H9 (cell line): Measurements from ENCODE around the gene HMOX1. TPM values are rescaled to one million over a fixed set of nuclear protein-coding genes. Genes with fewer than 3 reads are reported as not detected.

Experiments
- DNase-seq: peaks from one replicate; pipeline ENCODE4 v3.0.0-alpha.2; 2017
- H2AFZ ChIP-seq: one replicate; pipeline ENCODE4 v1.6.1; 2013; ENCODE audit warnings: mild to moderate bottlenecking, low read length, control low read depth, moderate library complexity
- H2AK5ac ChIP-seq: 2 replicates; pipeline ENCODE4 v1.6.1; 2013; ENCODE audit warnings: low read length, control low read depth, mixed read lengths; ENCODE audit not compliant: insufficient read length
- H2BK120ac ChIP-seq: one replicate; pipeline ENCODE4 v1.6.1; 2013; ENCODE audit warnings: low read depth, mild to moderate bottlenecking, low read length, control low read depth, inconsistent platforms; ENCODE audit not compliant: poor library complexity, severe bottlenecking
- H2BK12ac ChIP-seq: 2 replicates; pipeline ENCODE4 v1.6.1; 2013; ENCODE audit warnings: low read length, control low read depth, mixed read lengths, low read depth; ENCODE audit not compliant: insufficient read length
- H2BK15ac ChIP-seq: 2 replicates; pipeline ENCODE4 v1.6.1; 2013; ENCODE audit warnings: low read depth, low read length, control low read depth
- H2BK20ac ChIP-seq: one replicate; pipeline ENCODE4 v1.6.1; 2013; ENCODE audit warnings: low read depth, mild to moderate bottlenecking, low read length, control low read depth, inconsistent platforms; ENCODE audit not compliant: poor library complexity, severe bottlenecking
- H2BK5ac ChIP-seq: 2 replicates; pipeline ENCODE4 v1.6.1; 2013; ENCODE audit warnings: low read length, control low read depth, mixed read lengths; ENCODE audit not compliant: insufficient read length
- H3K14ac ChIP-seq: 2 replicates; pipeline ENCODE4 v1.6.1; 2013; ENCODE audit warnings: low read length, control low read depth; ENCODE audit not compliant: insufficient read depth
- H3K18ac ChIP-seq: 2 replicates; pipeline ENCODE4 v1.6.1; 2013; ENCODE audit warnings: low read depth, mild to moderate bottlenecking, mixed read lengths, low read length, control low read depth; ENCODE audit not compliant: insufficient read length
- H3K23ac ChIP-seq: 2 replicates; pipeline ENCODE4 v1.6.1; 2013; ENCODE audit warnings: low read length, control low read depth, mixed read lengths, low read depth; ENCODE audit not compliant: insufficient read length
- H3K23me2 ChIP-seq: 2 replicates; pipeline ENCODE4 v1.6.1; 2013; ENCODE audit warnings: low read depth, mild to moderate bottlenecking, mixed read lengths, low read length, control low read depth; ENCODE audit not compliant: insufficient read length, poor library complexity, severe bottlenecking
- H3K27ac ChIP-seq: 2 replicates; pipeline ENCODE4 v1.5.1; 2013; ENCODE audit warnings: low read length, control low read depth, mixed read lengths, low read depth; ENCODE audit not compliant: insufficient read length
- H3K27me3 ChIP-seq: 2 replicates; pipeline ENCODE4 v1.6.1; 2013; ENCODE audit warnings: low read length, control low read depth, inconsistent platforms; ENCODE audit not compliant: insufficient read depth
- H3K4ac ChIP-seq: 2 replicates; pipeline ENCODE4 v1.6.1; 2013; ENCODE audit warnings: low read depth, mild to moderate bottlenecking, control low read depth, inconsistent platforms, low read length, moderate library complexity
- H3K4me1 ChIP-seq: 2 replicates; pipeline ENCODE4 v1.6.1; 2013; ENCODE audit warnings: low read length, control low read depth, inconsistent platforms; ENCODE audit not compliant: insufficient read depth
- H3K4me2 ChIP-seq: 2 replicates; pipeline ENCODE4 v1.6.1; 2013; ENCODE audit warnings: low read length, control low read depth, mixed read lengths; ENCODE audit not compliant: insufficient read length, insufficient read depth
- H3K56ac ChIP-seq: 2 replicates; pipeline ENCODE4 v1.6.1; 2013; ENCODE audit warnings: low read depth, mild to moderate bottlenecking, mixed read lengths, low read length, control low read depth; ENCODE audit not compliant: insufficient read length
- H3K79me1 ChIP-seq: 2 replicates; pipeline ENCODE4 v1.6.1; 2013; ENCODE audit warnings: low read depth, mild to moderate bottlenecking, moderate library complexity, low read length, control low read depth, inconsistent platforms; ENCODE audit not compliant: insufficient read depth, poor library complexity, severe bottlenecking
- H3K79me2 ChIP-seq: 2 replicates; pipeline ENCODE4 v1.6.1; 2013; ENCODE audit warnings: low read length, control low read depth, inconsistent platforms; ENCODE audit not compliant: insufficient read depth
- H3K9ac ChIP-seq: 2 replicates; pipeline ENCODE4 v1.6.1; 2013; ENCODE audit warnings: low read length, control low read depth, mixed read lengths; ENCODE audit not compliant: insufficient read length; ENCODE audit errors: extremely low read depth
- H3K9me3 ChIP-seq: one replicate; pipeline ENCODE4 v1.6.1; 2013; ENCODE audit warnings: low read depth, low read length, inconsistent platforms; ENCODE audit not compliant: control insufficient read depth
- H3T11ph ChIP-seq: one replicate; pipeline ENCODE4 v1.6.1; 2013; ENCODE audit warnings: mild to moderate bottlenecking, low read length, control low read depth, inconsistent platforms
- H4K20me1 ChIP-seq: one replicate; pipeline ENCODE4 v1.6.1; 2013; ENCODE audit not compliant: control insufficient read depth, insufficient read length, insufficient read depth
- H4K5ac ChIP-seq: 2 replicates; pipeline ENCODE4 v1.6.1; 2013; ENCODE audit warnings: low read depth, mild to moderate bottlenecking, mixed read lengths, low read length, control low read depth; ENCODE audit not compliant: insufficient read length
- H4K8ac ChIP-seq: replicated peaks from 2 replicates; pipeline ENCODE4 v1.6.1; 2013; ENCODE audit warnings: low read length, control low read depth, mixed read lengths, low read depth; ENCODE audit not compliant: insufficient read length
- H4K91ac ChIP-seq: 2 replicates; pipeline ENCODE4 v1.6.1; 2013; ENCODE audit warnings: low read depth, mild to moderate bottlenecking, moderate library complexity, mixed read lengths, low read length, control low read depth; ENCODE audit not compliant: insufficient read length
- H3K27ac Mint-ChIP-seq, 3 experiments: 2 replicates in 2 of 3; 3 replicates in 1 of 3; pipeline ENCODE4 v1.8.0; 2020 to 2021; ENCODE audit warnings: mixed read lengths in 3 of 3, mild to moderate bottlenecking in 1 of 3, moderate library complexity in 1 of 3
- H3K27me3 Mint-ChIP-seq: 2 replicates; pipeline ENCODE4 v1.8.0; 2021; ENCODE audit warnings: low read depth, mild to moderate bottlenecking, moderate library complexity, mixed read lengths
- H3K36me3 Mint-ChIP-seq, 3 experiments: 2 replicates in 2 of 3; 3 replicates in 1 of 3; pipeline ENCODE4 v1.8.0; 2020 to 2021; ENCODE audit warnings: low read depth in 3 of 3, mixed read lengths in 3 of 3; ENCODE audit not compliant: insufficient read depth in 1 of 3
- H3K4me1 Mint-ChIP-seq, 2 experiments: 2 replicates each; pipeline ENCODE4 v1.8.0; 2020; ENCODE audit warnings: mixed read lengths in 2 of 2
- H3K4me3 Mint-ChIP-seq, 2 experiments: 2 replicates in 1 of 2; 3 replicates in 1 of 2; pipeline ENCODE4 v1.8.0; 2020 to 2021; ENCODE audit warnings: mild to moderate bottlenecking in 2 of 2, mixed read lengths in 2 of 2, moderate library complexity in 1 of 2
- H3K9me3 Mint-ChIP-seq, 2 experiments: 2 replicates in 1 of 2; 3 replicates in 1 of 2; pipeline ENCODE4 v1.8.0; 2020; ENCODE audit warnings: mild to moderate bottlenecking in 2 of 2, mixed read lengths in 2 of 2, moderate library complexity in 1 of 2
- CTCF ChIP-seq: fragments of 200-600 bp; sonication (generic); conservative IDR thresholded peaks from 3 replicates; pipeline ENCODE4 v1.8.0; 2021; ENCODE audit warnings: antibody characterized with exemption, mild to moderate bottlenecking
- WGBS: extraction: QIAGEN DNeasy Blood & Tissue Kit; methylation state at CpG from one replicate; pipeline ENCODE4 v1.1.7; 2013; ENCODE audit warnings: missing lambda C conversion rate, low lambda C conversion rate, mixed read lengths; ENCODE audit not compliant: insufficient read length; ENCODE audit errors: extremely low coverage; 5-methylcytosine and 5-hydroxymethylcytosine counted together
- total RNA-seq: library from RNA; stranded (reverse); gene quantifications from 2 replicates; pipeline ENCODE4 v1.2.1, GENCODE V29; 2021

Gene HMOX1
- total RNA-seq, 1 experiment from 2014 or later, result 22.7 TPM

GRCh38 chr22:35418731-35419130, 37.8 kb downstream of the HMOX1 start:
- no peak for TF ChIP-seq CTCF

More at GRCh38 chr22:35418731-35419130, 37.8 kb downstream of the HMOX1 start:
- WGBS, result no CpG with 5 or more reads among the region's 3 CpGs
- Mint-ChIP-seq H3K36me3 (peaks cover 71 to 97% (median 96%) of the 10 kb centered on the region in 3 experiments), H3K27me3 (no peaks in the 10 kb centered on the region), H3K4me1 (peaks cover 8 to 10% of the 10 kb centered on the region in 2 experiments), H3K9me3 (no peaks in the 10 kb centered on the region), H3K4me3 (no peak overlapping the region), H3K27ac (no peak overlapping the region)
- DNase-seq, result no peak
- Histone ChIP-seq H2BK12ac (no peak overlapping the region), H3K56ac (no peak overlapping the region), H3K4me1 (no peaks in the 10 kb centered on the region), H3K4ac (no peak overlapping the region), H4K8ac (no peak overlapping the region), H3K14ac (no peak overlapping the region), H3K79me1 (no peaks in the 10 kb centered on the region), H3K18ac (no peak overlapping the region), H2BK5ac (no peak overlapping the region), H2BK20ac (no peak overlapping the region), H3K27ac (no peak overlapping the region), H2BK120ac (no peak overlapping the region), H3K23me2 (no peaks in the 10 kb centered on the region), H2AK5ac (no peak overlapping the region), H3K4me2 (no peak overlapping the region), H3K9me3 (no peaks in the 10 kb centered on the region), H3K23ac (no peak overlapping the region), H2BK15ac (no peak overlapping the region), H4K91ac (no peak overlapping the region), H3K9ac (no peak overlapping the region), H3K79me2 (no peaks in the 10 kb centered on the region; the same call in 1 of the 2 replicates), H3T11ph (no peak overlapping the region), H3K27me3 (no peaks in the 10 kb centered on the region), H2AFZ (no peak overlapping the region), H4K5ac (no peak overlapping the region), H4K20me1 (no peaks in the 10 kb centered on the region)
